ENCODE results near the gene KRT31.

DNA sequence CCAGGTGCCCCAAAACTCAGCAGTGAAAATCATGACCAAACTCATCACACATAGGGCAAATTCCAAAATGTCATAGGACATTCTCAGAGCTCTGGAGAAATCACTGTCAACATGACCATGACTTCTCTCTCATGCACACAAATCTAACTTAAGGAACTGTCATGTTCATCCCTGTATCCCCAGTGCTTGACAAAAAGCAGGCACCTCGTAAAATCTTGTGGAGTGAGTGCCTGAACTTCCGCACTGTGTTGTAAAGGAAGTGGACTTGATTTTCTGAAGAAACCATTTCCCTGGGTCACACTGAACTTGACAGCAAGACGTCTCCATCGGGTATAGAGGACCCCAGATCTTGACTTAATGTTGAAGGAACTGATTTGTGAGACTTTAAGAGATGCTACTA, 24.2 kb upstream of the KRT31 start:
- TF ChIP-seq CTCF (conservative IDR thresholded peaks at IDR 0.05 in 1 of 2, IDR thresholded peaks at IDR 0.05 in 1 of 2; ENCODE audit: low read depth in 1 of 2, low read length in 2 of 2) (no peak), EZH2 (IDR thresholded peaks at IDR 0.05; ENCODE audit: low read length, missing control alignments) (no peak)
